Effector CD8-positive, alpha-beta T cell (primary cell): ENCODE data around the gene GAK.

Experiments
- DNase-seq: peaks from one replicate; lab custom pipeline; 2025; lab: John Stamatoyannopoulos, UW

The GAK gene

DNA sequence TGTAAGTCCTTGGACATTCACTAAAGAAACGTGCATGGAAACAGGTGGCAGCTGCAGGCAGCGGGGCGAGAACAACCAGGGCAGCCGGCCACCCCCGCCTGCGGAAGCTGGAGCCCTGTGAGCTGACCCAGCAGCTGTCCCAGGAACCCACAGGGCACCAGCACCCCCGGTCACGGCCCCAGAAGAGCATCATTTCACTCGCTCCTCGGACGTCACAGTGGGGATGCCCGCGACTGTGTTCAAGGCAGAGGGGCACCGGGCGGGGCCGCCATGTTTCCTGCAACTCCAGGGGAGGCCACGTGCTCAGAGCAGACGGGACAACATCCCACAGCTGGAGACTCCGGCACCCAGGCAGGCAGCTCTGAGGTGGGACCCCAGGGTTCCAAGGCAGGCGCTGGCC is 61.2 kb downstream of the GAK start:
- no peak for DNase-seq

DNA sequence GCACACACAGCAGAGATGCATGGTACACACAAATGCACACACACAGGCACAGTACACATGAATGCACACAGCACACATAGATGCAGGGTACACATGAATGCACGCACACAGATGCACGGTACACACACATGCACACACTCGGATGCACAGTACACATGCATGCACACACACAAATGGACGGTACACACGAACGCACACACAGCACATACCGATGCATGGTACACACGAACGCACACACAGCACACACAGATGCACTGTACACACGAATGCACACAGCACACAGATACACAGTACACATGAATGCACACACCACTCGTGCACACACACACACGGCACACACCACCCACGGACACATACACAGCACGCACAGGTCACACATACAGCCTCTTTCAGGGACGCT is 62.3 kb downstream of the GAK start:
- DNase-seq: no peak

DNA sequence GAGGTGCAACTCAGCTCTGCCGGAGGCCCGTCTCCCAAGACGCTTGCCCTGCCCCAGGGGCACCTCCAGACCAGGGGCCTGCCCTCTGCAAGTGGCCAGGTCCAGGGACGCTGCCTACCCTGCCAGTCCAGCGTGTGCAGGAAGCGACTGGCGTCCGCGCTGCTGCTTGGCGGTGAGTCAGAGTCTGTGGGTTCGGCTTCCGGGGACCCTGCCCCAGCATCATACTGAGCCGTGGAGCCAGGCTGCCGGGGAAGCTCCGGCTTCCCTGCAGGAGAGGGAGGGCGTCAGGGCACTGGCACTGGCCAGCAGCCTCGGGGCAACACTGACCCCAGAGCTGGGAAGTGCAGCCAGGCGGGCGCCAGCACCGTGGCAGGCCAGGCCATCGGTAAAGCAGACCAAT is 63.7 kb downstream of the GAK start:
- no peak for DNase-seq

DNA sequence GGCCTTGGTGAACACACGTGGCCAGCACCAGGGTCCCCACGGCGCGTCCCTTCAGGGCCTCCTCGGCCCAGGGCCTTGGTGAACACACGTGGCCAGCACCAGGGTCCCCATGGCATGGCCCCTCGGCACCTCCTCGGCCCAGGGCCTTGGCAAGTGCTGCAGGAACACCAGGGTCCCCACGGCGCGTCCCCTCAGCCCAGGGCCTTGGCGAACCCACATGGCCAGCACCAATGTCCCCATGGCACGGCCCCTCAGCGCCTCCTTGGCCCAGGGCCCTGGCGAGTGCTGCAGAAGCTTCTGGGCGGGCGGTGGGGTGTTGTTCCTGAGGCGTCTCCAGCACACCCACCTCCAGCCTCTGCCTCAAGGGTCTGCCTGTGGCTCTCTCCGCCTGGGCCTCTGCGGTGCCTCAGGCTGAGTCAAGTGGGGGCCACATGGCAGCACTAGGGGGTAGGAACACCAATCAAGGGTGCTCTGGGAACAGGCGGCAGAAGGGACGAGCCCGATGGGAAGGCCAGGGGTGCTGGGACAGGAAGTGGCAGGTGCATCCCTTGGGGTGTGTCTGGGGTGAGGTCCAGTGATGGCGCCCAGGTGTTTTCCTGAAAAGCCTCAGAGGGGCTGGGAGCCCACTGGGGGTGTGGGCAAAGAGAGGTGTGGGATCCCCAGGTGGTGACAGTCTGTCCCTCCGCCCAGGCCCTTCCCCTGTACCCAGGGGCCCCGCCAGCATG is 64.4 kb downstream of the GAK start:
- no peak for DNase-seq

DNA sequence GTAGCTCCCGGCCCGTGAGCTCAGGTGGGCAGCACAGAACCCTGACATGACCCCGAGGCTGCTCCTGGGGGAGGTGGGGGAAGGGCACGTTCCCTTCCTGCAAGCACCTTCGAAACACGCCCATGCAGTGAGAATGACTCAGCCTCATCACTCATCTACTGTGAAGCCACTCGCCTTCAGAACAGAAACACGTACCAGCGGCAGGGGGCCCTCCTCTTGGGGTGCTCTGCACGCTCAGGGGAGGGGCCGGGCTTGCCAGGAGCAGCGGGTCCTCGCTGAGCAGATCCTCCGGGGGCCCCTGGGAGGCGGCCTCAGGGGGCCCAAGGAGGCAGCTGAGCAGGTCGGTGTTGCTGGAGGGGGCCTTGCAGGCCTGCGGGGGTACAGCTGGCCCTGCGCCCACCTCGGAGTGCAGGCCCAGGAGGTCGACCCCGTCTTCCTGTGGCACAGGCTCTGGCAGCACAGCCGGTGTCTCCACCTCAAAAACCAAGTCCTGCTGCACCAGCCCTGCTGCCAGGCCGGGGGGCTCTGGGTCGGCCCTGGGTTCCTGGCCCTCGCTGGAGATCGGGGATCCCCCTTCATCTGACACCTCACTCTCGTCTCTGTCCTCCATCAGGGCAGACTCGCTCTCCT is 65.2 kb downstream of the GAK start:
- no peak for DNase-seq

DNA sequence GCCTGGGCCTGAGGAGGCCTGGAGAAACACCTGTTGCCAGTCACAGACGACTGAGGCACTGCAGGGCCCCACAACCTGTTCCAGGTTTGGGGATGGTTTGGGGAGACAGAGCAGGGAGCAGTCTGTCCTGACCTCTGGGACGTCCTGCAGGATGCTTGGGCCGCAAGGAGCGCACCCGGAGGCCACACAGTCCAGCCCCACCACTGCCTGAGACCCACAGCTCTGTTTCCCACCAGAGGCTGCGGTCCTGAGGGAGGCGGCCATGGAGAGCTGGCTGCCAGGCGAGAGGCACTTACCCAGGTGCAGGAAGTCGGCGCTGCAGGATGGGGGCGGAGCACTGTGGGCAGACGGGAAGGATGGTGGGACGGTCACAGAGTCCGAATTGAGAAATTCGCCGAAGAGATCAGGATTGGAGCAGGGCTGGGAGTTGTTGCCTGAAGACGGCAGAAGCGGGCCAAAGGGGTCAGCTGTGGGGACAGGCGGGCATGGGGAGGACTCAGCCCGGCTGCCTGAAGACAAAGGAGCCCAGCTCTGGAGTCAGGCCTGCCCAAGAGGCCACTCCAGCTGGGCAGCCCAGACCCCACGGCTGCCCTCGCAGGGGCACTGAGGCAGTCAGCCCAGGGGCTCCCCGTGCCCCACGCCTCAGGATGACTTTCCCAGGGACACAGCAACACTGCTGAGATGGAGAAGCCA is 65.9 kb downstream of the GAK start:
- DNase-seq: no peak

DNA sequence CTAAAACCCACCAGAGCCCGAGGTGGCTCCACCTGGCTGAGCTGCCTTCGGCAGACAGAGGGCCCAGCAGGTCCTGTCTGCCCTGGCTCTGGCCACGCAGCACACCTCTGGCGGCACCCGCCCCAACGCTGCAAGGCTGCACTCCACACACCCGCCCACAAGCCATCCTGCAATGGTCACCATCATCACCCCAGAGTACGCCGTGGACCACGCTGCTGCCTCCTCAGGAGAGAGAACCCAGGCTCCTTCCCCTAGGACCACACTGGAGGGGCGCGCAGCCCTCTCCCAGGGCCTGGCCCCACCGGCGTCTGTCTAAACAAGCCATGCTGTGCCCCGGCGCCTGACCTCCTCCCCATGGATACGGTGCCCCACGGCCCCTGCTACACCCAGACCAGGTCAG is 66.5 kb downstream of the GAK start:
- DNase-seq: no peak

DNA sequence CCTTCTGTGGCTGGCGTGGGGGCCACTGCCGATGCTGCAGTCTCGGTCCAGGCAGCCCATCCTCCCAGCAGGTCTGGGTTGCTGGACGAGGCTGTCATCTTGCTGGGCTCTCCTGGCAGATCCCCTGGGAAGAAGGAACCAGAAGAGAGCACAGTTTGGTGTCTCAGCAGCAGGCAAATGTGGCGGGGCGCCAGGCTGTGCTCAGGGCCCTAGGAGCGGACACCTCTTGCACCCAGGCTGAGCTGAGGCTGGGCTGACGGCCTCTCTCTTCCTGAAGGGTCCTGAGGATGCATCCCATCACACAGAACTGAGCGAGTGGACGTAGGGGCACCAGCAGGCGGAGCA is 67.0 kb downstream of the GAK start:
- no peak for DNase-seq

DNA sequence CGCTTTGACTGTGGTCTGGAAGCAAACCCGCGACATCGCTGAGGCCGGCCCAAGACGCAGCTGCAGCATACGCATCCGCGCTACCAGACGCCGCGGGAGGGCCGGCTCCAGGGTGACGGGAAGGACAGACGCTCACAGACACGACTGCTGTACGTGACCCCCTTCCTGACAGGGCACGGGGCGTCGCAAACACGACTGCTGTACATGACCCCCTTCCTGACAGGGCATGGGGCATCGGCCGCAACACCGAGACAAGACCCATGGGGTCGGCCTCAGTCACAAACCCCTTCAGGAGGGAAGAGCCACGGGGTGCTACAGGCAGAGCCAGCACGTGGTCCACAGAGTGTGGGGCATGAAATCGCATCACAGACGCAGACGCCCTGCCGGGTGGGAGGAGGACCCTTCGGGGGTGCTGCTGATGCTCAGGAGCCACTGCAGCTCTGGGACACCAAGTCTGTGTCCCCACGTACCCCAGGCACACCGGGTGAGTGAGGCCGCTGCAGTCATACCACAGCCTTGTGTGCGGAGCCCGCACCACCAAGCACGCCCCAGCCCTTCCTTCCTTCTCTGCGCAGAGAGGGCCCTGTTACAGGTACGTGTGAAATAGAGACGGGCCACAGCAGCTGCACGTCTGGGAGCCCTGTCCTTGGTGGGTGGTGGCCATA is 67.5 kb downstream of the GAK start:
- no peak for DNase-seq

DNA sequence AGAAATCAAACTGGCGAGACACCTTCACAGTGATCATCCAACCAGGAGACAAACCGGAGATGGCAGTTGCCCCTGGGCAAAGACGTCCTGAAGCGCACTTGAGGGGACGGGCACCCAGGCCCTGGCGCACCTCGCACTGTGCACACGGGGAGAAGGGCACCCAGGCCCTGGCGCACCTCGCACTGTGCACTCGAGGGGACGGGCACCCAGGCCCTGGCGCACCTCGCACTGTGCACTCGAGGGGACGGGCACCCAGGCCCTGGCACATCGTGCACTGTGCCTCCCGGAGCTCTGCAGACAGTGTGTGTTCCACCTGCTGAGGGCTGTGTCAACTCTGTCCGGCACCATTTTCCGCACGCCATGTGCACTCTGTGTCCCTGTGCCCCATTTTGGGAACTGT is 71.6 kb downstream of the GAK start:
- no peak for DNase-seq

DNA sequence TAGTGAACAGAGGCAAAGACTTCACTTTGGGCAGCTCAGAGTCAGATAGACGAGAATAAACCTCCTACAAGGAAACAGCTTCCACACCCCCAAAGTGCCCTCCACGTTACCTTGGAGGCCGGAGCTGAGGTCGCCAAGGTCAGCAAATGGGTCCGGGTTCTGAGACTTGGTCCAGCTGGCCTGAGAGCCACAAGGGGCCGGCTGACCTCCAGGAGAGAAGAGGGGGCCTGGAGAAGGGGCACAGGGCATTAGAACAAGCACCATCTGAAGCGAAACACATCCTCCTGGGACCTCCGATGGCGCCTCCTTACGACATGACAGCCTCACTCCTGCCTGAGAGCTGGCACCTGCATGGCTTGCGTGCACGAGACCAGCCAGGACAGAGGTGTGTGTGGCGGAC is 72.6 kb downstream of the GAK start:
- no peak for DNase-seq

DNA sequence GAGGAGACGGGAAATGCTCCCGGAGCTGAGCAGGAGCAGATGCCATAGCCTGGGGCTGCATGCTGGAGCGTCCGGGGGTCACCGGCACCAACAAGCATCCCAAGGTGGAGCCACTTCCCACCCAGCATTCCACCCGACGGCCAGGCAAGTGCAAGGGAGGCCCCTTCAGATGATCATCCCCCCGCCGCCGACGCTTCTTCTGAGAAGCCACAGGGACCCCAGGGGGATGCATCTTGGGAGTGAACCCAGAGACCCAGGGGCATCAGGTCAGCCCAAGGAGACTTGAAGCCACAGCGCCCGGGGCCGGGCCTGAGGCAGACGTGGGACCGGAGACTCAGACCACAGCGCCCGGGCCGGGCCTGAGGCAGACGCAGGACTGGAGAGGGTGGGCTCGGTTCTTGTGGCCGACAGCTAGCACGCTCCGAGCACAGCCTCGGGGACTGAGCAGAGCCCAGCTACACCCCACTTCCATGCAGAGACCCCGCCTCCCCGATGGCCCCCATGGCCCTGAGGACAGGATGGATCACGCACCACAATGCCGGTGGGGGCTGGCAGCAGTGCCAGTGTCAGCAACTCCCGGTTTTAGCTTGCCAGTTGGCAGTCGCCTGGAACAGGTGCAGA is 73.2 kb downstream of the GAK start:
- DNase-seq: no peak

DNA sequence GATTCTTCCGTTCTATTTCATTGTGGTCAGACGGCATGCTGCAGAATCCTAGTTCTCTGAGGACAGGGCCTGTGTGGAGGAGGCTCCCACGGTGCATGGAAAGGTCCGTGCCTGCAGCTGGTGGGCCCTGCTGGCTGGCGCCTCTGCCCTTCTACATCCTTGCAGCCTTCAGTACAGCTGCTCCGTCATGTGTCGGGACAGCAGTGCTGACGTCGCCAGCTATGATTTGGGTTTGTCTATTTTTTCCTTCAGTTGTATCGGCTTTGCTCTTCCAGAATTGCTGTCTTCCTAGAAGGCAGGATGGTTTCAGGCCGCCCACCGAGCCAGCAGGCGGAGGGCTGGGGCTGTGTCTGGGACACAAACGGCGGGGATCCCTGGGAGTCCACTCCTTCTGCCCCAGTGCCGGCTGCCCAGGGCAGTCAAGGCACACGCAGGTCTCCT is 74.1 kb downstream of the GAK start:
- no peak for DNase-seq

DNA sequence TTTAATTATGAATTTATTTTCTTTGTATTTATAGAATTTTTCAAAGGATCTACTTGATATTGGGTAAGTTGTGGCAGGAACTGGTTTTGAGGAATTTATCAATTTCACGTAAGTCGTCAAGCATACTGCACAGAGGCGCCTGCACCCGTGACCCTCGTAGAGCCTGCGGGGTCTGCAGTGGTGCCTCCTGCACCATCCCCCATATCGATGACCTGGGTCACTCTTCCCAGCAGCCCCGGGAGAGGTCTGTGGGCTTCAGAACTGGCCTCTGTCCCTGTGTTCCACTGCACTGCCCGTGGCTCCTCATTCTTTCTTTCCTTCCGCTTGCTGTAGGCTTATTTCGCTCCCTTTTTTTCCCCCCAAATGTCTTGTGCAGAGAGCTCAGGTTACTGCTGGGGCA is 74.7 kb downstream of the GAK start:
- no peak for DNase-seq

DNA sequence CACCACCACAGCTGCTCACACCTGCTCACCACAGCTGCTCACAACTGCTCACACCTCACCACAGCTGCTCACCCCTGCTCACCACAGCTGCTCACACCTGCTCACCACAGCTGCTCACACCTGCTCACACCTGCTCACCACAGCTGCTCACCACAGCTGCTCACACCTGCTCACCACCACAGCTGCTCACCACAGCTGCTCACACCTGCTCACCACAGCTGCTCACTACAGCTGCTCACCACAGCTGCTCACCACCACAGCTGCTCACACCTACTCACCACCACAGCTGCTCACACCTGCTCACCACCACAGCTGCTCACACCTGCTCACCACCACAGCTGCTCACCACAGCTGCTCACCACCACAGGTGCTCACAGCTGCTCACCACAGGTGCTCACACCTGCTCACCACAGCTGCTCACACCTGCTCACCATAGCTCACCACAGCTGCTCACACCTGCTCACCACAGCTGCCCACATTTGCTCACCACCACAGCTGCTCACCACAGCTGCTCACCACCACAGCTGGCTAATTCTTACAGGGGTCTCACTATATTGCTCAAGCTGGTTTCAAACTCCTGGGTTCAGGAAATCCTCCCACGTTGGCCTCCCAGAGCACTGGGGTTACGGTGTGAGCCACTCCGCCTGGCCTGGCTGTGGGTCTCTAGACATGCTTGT is 75.8 kb downstream of the GAK start:
- DNase-seq: no peak

DNA sequence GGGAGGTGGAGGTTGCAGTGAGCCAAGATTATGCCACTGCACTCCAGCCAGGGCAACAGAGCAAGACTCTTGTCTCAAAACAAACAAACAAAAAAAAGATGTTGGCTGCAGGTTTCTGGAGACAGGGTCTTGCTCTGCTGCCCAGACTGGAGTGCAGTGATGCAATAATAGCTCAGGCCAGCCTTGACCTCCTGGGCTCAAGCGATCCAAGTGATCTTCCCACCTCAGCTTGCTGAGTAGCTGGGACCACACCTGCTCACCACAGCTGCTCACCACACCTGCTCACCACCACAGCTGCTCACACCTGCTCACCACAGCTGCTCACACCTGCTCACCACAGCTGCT is 76.3 kb downstream of the GAK start:
- no peak for DNase-seq

DNA sequence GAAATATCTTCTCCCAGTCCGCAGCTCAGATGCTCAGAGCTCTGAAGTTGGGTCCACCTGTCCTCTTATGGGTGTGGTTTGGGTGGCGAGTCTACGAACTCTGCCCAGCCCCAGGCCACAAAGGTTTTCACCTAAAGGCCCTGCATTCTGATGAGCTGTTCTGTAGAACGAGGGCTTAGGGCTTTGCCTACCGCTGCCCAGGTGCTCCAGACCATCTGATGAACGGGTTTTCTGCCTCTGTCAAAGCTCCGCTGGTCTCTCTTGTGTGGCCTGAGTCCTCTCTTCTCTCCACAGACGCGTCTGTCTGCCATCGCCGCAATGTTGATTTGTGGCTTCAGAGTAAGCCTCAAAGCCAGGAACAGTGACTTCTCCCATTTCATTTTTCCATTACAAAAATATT is 77.8 kb downstream of the GAK start:
- no peak for DNase-seq

DNA sequence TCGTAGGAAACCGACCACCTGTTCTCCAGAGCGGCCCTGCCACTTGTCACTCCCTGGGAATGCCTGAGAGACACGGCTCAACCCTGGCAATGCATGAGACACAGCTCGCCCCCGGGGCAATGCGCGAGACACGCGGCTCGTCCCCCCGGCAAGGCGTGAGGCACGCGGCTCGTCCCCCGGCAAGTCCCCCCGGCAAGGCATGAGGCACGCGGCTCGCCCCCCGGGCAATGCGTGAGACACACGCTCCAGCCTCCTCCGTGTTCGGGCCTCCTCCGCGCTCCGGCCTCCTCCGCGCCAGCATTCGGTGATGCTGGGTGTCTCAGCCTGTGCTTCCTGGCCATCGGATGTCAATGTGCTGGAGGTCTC is 78.7 kb downstream of the GAK start:
- DNase-seq: no peak

DNA sequence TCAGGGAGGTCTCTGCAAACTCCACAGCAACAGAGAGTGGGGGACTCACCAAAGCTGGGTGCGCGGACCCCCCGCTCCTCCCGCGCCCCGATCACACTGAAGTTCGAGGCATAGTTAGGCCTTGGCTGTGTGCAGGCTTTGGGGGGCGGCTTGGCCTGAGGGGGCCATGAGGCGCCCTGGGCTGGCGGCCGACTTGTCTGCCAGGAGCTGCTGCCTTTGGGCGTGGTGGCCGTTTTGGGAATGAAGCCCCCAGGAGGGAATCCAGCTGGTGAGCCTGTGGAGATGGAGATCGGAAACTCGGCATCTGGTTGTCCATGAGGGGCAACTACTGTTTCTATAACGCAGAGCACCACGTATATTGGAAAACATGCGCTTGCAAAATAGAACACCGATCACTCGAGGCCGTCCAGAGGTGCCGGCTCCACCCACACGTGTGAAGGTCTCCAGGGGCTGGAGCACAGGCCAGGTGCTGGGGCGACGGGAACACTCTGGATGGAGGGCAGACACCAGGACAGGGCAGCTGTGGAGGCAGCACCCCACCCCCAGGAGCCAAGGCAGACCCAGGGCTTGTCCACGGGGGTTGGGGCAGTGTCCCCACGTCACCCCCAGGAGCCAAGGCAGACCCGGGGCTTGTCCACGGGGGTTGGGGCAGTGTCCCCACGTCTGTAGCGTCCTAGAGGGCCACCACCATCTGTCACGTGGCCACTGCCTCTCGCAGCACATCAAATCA is 80.2 kb downstream of the GAK start:
- no peak for DNase-seq

DNA sequence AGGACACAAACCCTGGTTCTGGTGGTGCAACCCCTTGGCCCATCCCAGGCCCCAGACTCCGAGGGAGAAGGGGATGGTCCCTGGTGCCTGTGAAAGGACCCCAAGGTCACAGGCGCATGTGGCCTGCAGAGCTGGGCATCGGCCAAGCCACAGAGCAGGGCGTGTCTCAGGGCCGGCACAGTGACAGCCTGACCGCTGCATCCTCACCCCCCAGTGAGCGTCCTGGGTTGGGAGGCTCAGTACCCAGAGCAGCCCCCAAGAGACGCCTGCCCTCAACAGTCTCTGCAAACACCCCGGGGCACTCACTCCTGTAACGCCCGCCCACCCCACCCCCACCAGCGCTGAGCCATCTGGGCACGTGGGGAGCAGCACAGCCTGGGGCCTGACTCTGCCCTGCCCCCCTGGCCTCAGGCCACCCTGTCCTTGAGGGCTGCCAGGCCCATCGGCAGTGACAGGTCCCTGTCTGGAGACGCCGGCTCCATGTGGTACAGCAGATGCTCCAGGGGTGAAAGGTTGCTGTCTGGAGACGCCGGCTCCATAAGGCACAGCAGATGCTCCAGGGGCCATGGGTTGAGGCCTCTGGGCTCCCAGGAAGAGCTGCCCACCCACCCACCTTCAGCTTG is 81.7 kb downstream of the GAK start:
- no peak for DNase-seq
